Fibroblast of the aortic adventitia (primary cell): ENCODE measurements around the gene DRG2. TPM values are rescaled to one million over a fixed set of nuclear protein-coding genes. Genes with fewer than 3 reads are reported as not detected.

ENCODE experiments used
- DNase-seq: peaks from one replicate; pipeline ENCODE4 v3.0.0-alpha.2; 2010; ENCODE audit warnings: low read depth
- H3K4me3 ChIP-seq: 2 replicates; pipeline ENCODE4 v1.5.1; 2011; ENCODE audit warnings: low read depth, mild to moderate bottlenecking, control low read depth, low read length, moderate library complexity
- CTCF ChIP-seq: IDR thresholded peaks from 2 replicates; pipeline ENCODE4 v1.5.1; 2011; ENCODE audit warnings: mild to moderate bottlenecking, low read length, control low read depth, inconsistent platforms; ENCODE audit not compliant: insufficient read depth
- total RNA-seq: library from RNA; depleted of rRNA; stranded (reverse); fragments of >200 nt; gene quantifications from 2 replicates; pipeline ENCODE4 v1.2.3, GENCODE V29; 2012; ENCODE audit warnings: low replicate concordance

The DRG2 gene
- total RNA-seq, 1 donor = 25.3 TPM

- no peak overlapping the region for H3K4me3 ChIP-seq
- no peak for TF ChIP-seq CTCF
Measured at GRCh38 chr17:18155179-18155578, 67.4 kb downstream of the DRG2 start.

GRCh38 chr17:18156171-18156975 is 68.6 kb downstream of the DRG2 start:
- H3K4me3 ChIP-seq = no peak overlapping the region
- no peak for DNase-seq
- no peak for TF ChIP-seq CTCF

More at GRCh38 chr17:18155179-18155578, 67.4 kb downstream of the DRG2 start:
- DNase-seq = no peak

DNA sequence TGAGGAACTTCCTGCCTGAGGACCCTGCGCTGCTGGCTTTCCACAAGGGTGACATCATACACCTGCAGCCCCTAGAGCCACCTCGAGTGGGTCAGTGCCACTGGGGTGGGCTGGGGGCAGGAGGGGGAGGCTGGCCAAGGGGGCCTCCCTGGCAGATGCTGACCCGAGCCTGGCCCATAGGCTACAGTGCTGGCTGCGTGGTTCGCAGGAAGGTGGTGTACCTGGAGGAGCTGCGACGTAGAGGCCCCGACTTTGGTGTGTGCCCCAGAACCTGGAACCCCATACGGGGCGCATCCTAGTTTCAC is 69.2 kb downstream of the DRG2 start:
- no peak overlapping the region for H3K4me3 ChIP-seq
- no peak for TF ChIP-seq CTCF
- DNase-seq = no peak

Other genes with a start within 250 kb of the DRG2 start
- 27.2 and 40.3 TPM in 2 replicates for gene TOM1L2, start 115.5 kb upstream of the DRG2 start, total RNA-seq
- gene DRC3, start 115.1 kb upstream of the DRG2 start, total RNA-seq = 0.74 and 1.8 TPM in 2 replicates
- gene ATPAF2, start 48.8 kb upstream of the DRG2 start, total RNA-seq = 17.8 and 43.4 TPM in 2 replicates
- gene GID4, start 48.5 kb upstream of the DRG2 start, total RNA-seq = 5.5 and 7.8 TPM in 2 replicates
- 0.45 and 1.6 TPM in 2 replicates for gene MYO15A, start 20.8 kb downstream of the DRG2 start, total RNA-seq
- gene ALKBH5, start 95.9 kb downstream of the DRG2 start, total RNA-seq = 73.3 and 108 TPM in 2 replicates
- gene LLGL1, start 137.7 kb downstream of the DRG2 start, total RNA-seq = 23.3 and 40.7 TPM in 2 replicates
- 214 and 305 TPM in 2 replicates for gene FLII, start 170.8 kb downstream of the DRG2 start, total RNA-seq
- gene MIEF2, start 172.7 kb downstream of the DRG2 start, total RNA-seq = 13.2 and 27.6 TPM in 2 replicates
- 50.0 and 213 TPM in 2 replicates for gene TOP3A, start 227.0 kb downstream of the DRG2 start, total RNA-seq
- gene SMCR8, start 227.3 kb downstream of the DRG2 start, total RNA-seq = 9.2 and 17.3 TPM in 2 replicates